ENCODE measurements around the gene SKAP1.

DNA sequence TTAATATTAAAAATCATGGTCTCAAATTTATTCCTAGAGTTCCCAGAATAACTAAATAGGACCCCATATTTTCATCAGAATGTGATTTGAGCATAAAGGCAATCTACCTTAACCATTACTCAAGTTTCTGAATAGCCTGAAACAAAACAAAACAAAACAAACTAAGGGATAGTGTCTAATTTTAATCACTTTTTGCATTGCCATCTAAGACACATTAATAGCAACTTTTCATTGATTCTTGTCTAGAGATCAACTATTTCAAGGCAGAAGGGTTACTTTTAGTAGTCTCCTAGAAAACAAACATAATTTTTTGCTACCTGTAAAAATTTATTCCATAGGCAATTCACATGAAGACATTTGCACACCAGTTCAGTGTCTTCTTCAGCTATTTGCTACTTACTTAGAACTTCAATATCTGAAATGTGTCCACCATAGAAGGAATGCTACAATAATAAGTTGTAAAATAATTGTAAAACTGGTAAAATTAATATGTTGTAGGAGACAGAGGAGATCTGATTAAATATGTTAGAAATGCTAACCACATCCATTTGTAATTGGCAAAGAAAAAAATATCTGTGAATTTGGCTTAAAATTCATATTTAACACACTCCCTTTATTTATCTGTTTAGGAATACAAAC lies 94.7 kb downstream of the SKAP1 start:
- TF ChIP-seq RBM22 (optimal IDR thresholded peaks at IDR 0.05; ENCODE audit: low read length) (no peak), ZSCAN29 (CRISPR knock-in tag; conservative IDR thresholded peaks at IDR 0.05) (no peak), SATB2 (CRISPR knock-in tag; IDR thresholded peaks at IDR 0.05) (no peak), FOXK1 (CRISPR knock-in tag; IDR thresholded peaks at IDR 0.05; ENCODE audit: borderline replicate concordance, low read depth) (no peak), ZNF280D (CRISPR knock-in tag; IDR thresholded peaks at IDR 0.05) (no peak), RXRA (CRISPR knock-in tag; IDR thresholded peaks at IDR 0.05) (no peak), MYC (CRISPR knock-in tag; IDR thresholded peaks at IDR 0.05; ENCODE audit: borderline replicate concordance) (no peak), CHD2 (IDR thresholded peaks at IDR 0.05; ENCODE audit: low read depth, low read length) (no peak), PRPF4 (IDR thresholded peaks at IDR 0.05; ENCODE audit: low read depth, low read length, poor library complexity, severe bottlenecking) (no peak), CTCF (CRISPR knock-in tag; IDR thresholded peaks at IDR 0.05) (no peak)
- TF ChIP-seq, protein P1, sequence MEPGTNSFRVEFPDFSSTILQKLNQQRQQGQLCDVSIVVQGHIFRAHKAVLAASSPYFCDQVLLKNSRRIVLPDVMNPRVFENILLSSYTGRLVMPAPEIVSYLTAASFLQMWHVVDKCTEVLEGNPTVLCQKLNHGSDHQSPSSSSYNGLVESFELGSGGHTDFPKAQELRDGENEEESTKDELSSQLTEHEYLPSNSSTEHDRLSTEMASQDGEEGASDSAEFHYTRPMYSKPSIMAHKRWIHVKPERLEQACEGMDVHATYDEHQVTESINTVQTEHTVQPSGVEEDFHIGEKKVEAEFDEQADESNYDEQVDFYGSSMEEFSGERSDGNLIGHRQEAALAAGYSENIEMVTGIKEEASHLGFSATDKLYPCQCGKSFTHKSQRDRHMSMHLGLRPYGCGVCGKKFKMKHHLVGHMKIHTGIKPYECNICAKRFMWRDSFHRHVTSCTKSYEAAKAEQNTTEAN (CRISPR knock-in tag; conservative IDR thresholded peaks at IDR 0.05), result no peak
- TF ChIP-seq, protein P2, sequence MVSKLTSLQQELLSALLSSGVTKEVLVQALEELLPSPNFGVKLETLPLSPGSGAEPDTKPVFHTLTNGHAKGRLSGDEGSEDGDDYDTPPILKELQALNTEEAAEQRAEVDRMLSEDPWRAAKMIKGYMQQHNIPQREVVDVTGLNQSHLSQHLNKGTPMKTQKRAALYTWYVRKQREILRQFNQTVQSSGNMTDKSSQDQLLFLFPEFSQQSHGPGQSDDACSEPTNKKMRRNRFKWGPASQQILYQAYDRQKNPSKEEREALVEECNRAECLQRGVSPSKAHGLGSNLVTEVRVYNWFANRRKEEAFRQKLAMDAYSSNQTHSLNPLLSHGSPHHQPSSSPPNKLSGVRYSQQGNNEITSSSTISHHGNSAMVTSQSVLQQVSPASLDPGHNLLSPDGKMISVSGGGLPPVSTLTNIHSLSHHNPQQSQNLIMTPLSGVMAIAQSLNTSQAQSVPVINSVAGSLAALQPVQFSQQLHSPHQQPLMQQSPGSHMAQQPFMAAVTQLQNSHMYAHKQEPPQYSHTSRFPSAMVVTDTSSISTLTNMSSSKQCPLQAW (CRISPR knock-in tag; IDR thresholded peaks at IDR 0.05), result no peak

Measured in HepG2 (cell line).